CD4-positive, alpha-beta T cell (primary cell): ENCODE measurements around the gene ZNF592. TPM values are rescaled to one million over a fixed set of nuclear protein-coding genes. Genes with fewer than 3 reads are reported as not detected.

Experiments used
- ATAC-seq: fragments of 200-7000 bp; cut with Tn5 transposase; one replicate; pipeline ENCODE4 v1.10.0; 2022; ENCODE audit warnings: mild to moderate bottlenecking; ENCODE audit not compliant: poor library complexity
- CTCF ChIA-PET: fragments of 350-600 bp; sonication (Branson Sonifier 250); formaldehyde crosslinking; loops from one replicate; lab custom pipeline; 2021; ENCODE audit warnings: antibody characterized with exemption, inconsistent platforms; lab: Charles Lee
- POLR2A ChIA-PET: fragments of 350-600 bp; sonication (Branson Sonifier 250); formaldehyde crosslinking; loops from one replicate; lab custom pipeline; 2021; ENCODE audit warnings: antibody characterized with exemption, inconsistent platforms; lab: Charles Lee
- DNase-seq, 14 experiments: peaks; one replicate each; pipeline ENCODE4 v3.0.0-alpha.2; 2013 to 2020; ENCODE audit warnings: mixed read lengths in 2 of 14
- H3K27ac ChIP-seq, 2 donors: one replicate each; pipeline versions ENCODE4 v1.5.1 to v1.7.0; 2013; ENCODE audit warnings: low read length in 2 of 2, low read depth in 1 of 2, mild to moderate bottlenecking in 1 of 2
- H3K27me3 ChIP-seq, 2 experiments: 1 replicate in 1 of 2; 2 replicates in 1 of 2; pipeline versions ENCODE4 v1.6.1 to v1.7.0; 2013; ENCODE audit warnings: low read length in 2 of 2, control low read depth in 1 of 2, mild to moderate bottlenecking in 1 of 2, moderate library complexity in 1 of 2; ENCODE audit not compliant: insufficient read depth in 2 of 2, control insufficient read depth in 1 of 2
- H3K36me3 ChIP-seq: one replicate; pipeline ENCODE4 v1.6.1; 2013; ENCODE audit warnings: low read length, control low read depth; ENCODE audit not compliant: insufficient read depth
- H3K4me1 ChIP-seq: one replicate; pipeline ENCODE4 v1.6.1; 2013; ENCODE audit warnings: low read length, control low read depth; ENCODE audit not compliant: insufficient read depth
- H3K4me3 ChIP-seq: one replicate; pipeline ENCODE4 v1.5.1; 2013; ENCODE audit warnings: mild to moderate bottlenecking, low read length, moderate library complexity
- H3K9me3 ChIP-seq, 2 experiments: 1 replicate in 1 of 2; 2 replicates in 1 of 2; pipeline versions ENCODE4 v1.6.1 to v1.7.0; 2013; ENCODE audit warnings: low read length in 2 of 2, mild to moderate bottlenecking in 2 of 2, control low read depth in 1 of 2, moderate library complexity in 1 of 2; ENCODE audit not compliant: control insufficient read depth in 1 of 2, insufficient read depth in 1 of 2
- H3K27ac Mint-ChIP-seq: one replicate; pipeline ENCODE4 v1.8.0; 2020; ENCODE audit warnings: mixed read lengths
- H3K27me3 Mint-ChIP-seq: one replicate; pipeline ENCODE4 v1.8.0; 2021; ENCODE audit warnings: mixed read lengths
- H3K36me3 Mint-ChIP-seq: one replicate; pipeline ENCODE4 v1.8.0; 2021; ENCODE audit warnings: low read depth, mixed read lengths
- H3K4me1 Mint-ChIP-seq: one replicate; pipeline ENCODE4 v1.8.0; 2021; ENCODE audit warnings: low read depth, mixed read lengths
- H3K4me3 Mint-ChIP-seq: one replicate; pipeline ENCODE4 v1.8.0; 2020; ENCODE audit warnings: mild to moderate bottlenecking, mixed read lengths
- H3K9me3 Mint-ChIP-seq: one replicate; pipeline ENCODE4 v1.8.0; 2020; ENCODE audit warnings: mixed read lengths
- intact Hi-C, 2 experiments: fragments of 100-400 bp; cut with DNase I in 1 of 2; cut with micrococcal nuclease in 1 of 2; formaldehyde crosslinking; loops; one replicate each; pipeline versions ENCODE4 v1.15.1 to v1.9.0; 2023 to 2025; cut with DNase I, micrococcal nuclease
- total RNA-seq, 174 experiments: library from RNA in 2 of 174; stranded (reverse) in 2 of 174; gene quantifications; one replicate each; pipeline ENCODE4 v1.2.3 and lab custom pipeline; 2021 to 2026
- TF ChIP-seq, protein P1 (sequence below): fragments of 200-600 bp; IDR thresholded peaks from one replicate; pipeline ENCODE4 v1.8.0; 2022; ENCODE audit warnings: antibody characterized with exemption, mild to moderate bottlenecking

Gene ZNF592
- total RNA-seq, 2 experiments from 2014 or later: 37.5 to 38.2 TPM

GRCh38 chr15:84805221-84805620, 56.8 kb downstream of the ZNF592 start:
- TF ChIP-seq, protein P1, sequence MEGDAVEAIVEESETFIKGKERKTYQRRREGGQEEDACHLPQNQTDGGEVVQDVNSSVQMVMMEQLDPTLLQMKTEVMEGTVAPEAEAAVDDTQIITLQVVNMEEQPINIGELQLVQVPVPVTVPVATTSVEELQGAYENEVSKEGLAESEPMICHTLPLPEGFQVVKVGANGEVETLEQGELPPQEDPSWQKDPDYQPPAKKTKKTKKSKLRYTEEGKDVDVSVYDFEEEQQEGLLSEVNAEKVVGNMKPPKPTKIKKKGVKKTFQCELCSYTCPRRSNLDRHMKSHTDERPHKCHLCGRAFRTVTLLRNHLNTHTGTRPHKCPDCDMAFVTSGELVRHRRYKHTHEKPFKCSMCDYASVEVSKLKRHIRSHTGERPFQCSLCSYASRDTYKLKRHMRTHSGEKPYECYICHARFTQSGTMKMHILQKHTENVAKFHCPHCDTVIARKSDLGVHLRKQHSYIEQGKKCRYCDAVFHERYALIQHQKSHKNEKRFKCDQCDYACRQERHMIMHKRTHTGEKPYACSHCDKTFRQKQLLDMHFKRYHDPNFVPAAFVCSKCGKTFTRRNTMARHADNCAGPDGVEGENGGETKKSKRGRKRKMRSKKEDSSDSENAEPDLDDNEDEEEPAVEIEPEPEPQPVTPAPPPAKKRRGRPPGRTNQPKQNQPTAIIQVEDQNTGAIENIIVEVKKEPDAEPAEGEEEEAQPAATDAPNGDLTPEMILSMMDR: no peak
- H3K9me3 Mint-ChIP-seq: no peaks in the 10 kb centered on the region
- Histone ChIP-seq H3K36me3 (peaks cover 40% of the 10 kb centered on the region), H3K4me1 (no peaks in the 10 kb centered on the region), H3K27ac (no peak overlapping the region), H3K4me3 (no peak overlapping the region), H3K27me3 (no peaks in the 10 kb centered on the region), H3K9me3 (no peaks in the 10 kb centered on the region)
- no peak for DNase-seq
- POLR2A ChIA-PET: interaction anchor here (1.7 kb wide), 1 partner anchor 147 kb away, joined by 5 read pairs; the partner anchor contains the start of gene NMB
- H3K4me1 Mint-ChIP-seq: no peaks in the 10 kb centered on the region
- H3K36me3 Mint-ChIP-seq: peaks cover 51% of the 10 kb centered on the region
- CTCF ChIA-PET: no interaction called here
- no peak for ATAC-seq
- intact Hi-C loops: no loop called here
- no peak overlapping the region for H3K4me3 Mint-ChIP-seq
- no peak overlapping the region for H3K27ac Mint-ChIP-seq
- H3K27me3 Mint-ChIP-seq: no peaks in the 10 kb centered on the region

- H3K9me3 Mint-ChIP-seq: no peaks in the 10 kb centered on the region
- ChIA-PET POLR2A (no interaction called here), CTCF (no interaction called here)
- H3K27me3 Mint-ChIP-seq: no peaks in the 10 kb centered on the region
- H3K36me3 Mint-ChIP-seq: peaks cover 34% of the 10 kb centered on the region
- no peak overlapping the region for H3K4me3 ChIP-seq
- intact Hi-C loops: no loop called here
- ATAC-seq (no peak), DNase-seq (no peak)
- no peaks in the 10 kb centered on the region for H3K4me1 ChIP-seq
- H3K9me3 ChIP-seq: no peaks in the 10 kb centered on the region
- TF ChIP-seq, protein P1: no peak
- H3K4me3 Mint-ChIP-seq: no peak overlapping the region
- no peak overlapping the region for H3K27ac ChIP-seq
- no peak overlapping the region for H3K27ac Mint-ChIP-seq
- peaks cover 22% of the 10 kb centered on the region for H3K36me3 ChIP-seq
- no peaks in the 10 kb centered on the region for H3K4me1 Mint-ChIP-seq
- no peaks in the 10 kb centered on the region for H3K27me3 ChIP-seq
These were observed 58.8 kb downstream of the ZNF592 start for GRCh38 chr15:84807228-84807627.

- Mint-ChIP-seq H3K27me3 (peaks cover 6% of the 10 kb centered on the region), H3K4me3 (no peak overlapping the region), H3K4me1 (no peaks in the 10 kb centered on the region), H3K27ac (no peak overlapping the region), H3K9me3 (no peaks in the 10 kb centered on the region), H3K36me3 (peaks cover 4% of the 10 kb centered on the region)
- no peaks in the 10 kb centered on the region for H3K4me1 ChIP-seq
- no peak overlapping the region for H3K27ac ChIP-seq
- CTCF ChIA-PET: no interaction called here
- DNase-seq (no peak), ATAC-seq (no peak)
- H3K9me3 ChIP-seq: no peaks in the 10 kb centered on the region
- no peaks in the 10 kb centered on the region for H3K27me3 ChIP-seq
- no peaks in the 10 kb centered on the region for H3K36me3 ChIP-seq
- no peak overlapping the region for H3K4me3 ChIP-seq
- intact Hi-C loops: no loop called here
- POLR2A ChIA-PET: no interaction called here
- TF ChIP-seq, protein P1: no peak
These were observed 61.9 kb downstream of the ZNF592 start for GRCh38 chr15:84810073-84810840.
